ENCODE results near the gene SV2C. TPM values are rescaled to one million over a fixed set of nuclear protein-coding genes. Genes with fewer than 3 reads are reported as not detected.

Gene SV2C
- total and polyA plus RNA-seq, 4 donors, result under 0.01 to 0.04 (median 0.03) TPM; not detected in 1

- DNase-seq (ENCODE audit: low spot score), result no peak
- Histone ChIP-seq H3K27me3 (ENCODE audit: control insufficient read depth in 4 of 4, insufficient read depth in 4 of 4, low read length in 3 of 4) (peaks cover 0 to 7% (median 0%) of the 10 kb centered on the region in 4 donors), H3K27ac (ENCODE audit: low read depth in 1 of 2, low read length in 2 of 2) (no peak overlapping the region), H3K4me1 (ENCODE audit: control insufficient read depth in 4 of 4, insufficient read depth in 4 of 4, low read length in 3 of 4) (no peaks in the 10 kb centered on the region), H3K36me3 (ENCODE audit: control insufficient read depth in 4 of 4, insufficient read depth in 3 of 4, low read depth in 1 of 4, low read length in 3 of 4) (no peaks in the 10 kb centered on the region), H3K9me3 (ENCODE audit: control insufficient read depth in 4 of 4, low read length in 3 of 4) (peaks cover 0 to 3% (median 0%) of the 10 kb centered on the region in 4 donors), H3K9ac (ENCODE audit: low read depth in 1 of 2, low read length in 2 of 2) (no peak overlapping the region), H3K4me3 (ENCODE audit: low read depth in 1 of 3, low read length in 3 of 3) (peak overlapping the region in 1 of 3 donors; percentile 15)
- no peak for TF ChIP-seq TAF1 (conservative IDR thresholded peaks at IDR 0.05)
- no peak for TF ChIP-seq GABPA (IDR thresholded peaks at IDR 0.05 in 1 of 2, conservative IDR thresholded peaks at IDR 0.05 in 1 of 2)
- TF ChIP-seq ZBTB33 (IDR thresholded peaks at IDR 0.05), result no peak
- TF ChIP-seq YY1 (IDR thresholded peaks at IDR 0.05), result no peak
- TF ChIP-seq FOXA1 (IDR thresholded peaks at IDR 0.05), result no peak
- TF ChIP-seq ATF3 (IDR thresholded peaks at IDR 0.05), result no peak
- no peak for TF ChIP-seq NR2F2 (IDR thresholded peaks at IDR 0.05)
- TF ChIP-seq SP1 (IDR thresholded peaks at IDR 0.05), result no peak
- no peak for TF ChIP-seq FOXA2 (IDR thresholded peaks at IDR 0.05)
- no peak for TF ChIP-seq MAX (IDR thresholded peaks at IDR 0.05)
- TF ChIP-seq RAD21 (IDR thresholded peaks at IDR 0.05), result no peak
- TF ChIP-seq HNF4A (conservative IDR thresholded peaks at IDR 0.05), result no peak
- TF ChIP-seq RXRA (IDR thresholded peaks at IDR 0.05), result no peak
- TF ChIP-seq REST (IDR thresholded peaks at IDR 0.05), result no peak
- TF ChIP-seq EGR1 (IDR thresholded peaks at IDR 0.05; ENCODE audit: low read depth in 2 of 2), result no peak
- no peak for TF ChIP-seq CTCF (IDR thresholded peaks at IDR 0.05; ENCODE audit: low read depth, low read length, missing input control)
- no peak for TF ChIP-seq JUND (IDR thresholded peaks at IDR 0.05)
Measured at GRCh38 chr5:76038212-76038611, 45.0 kb upstream of the SV2C start.

Measured in liver (tissue), 9 donors.